PC-9 (cell line): ENCODE data around the gene SEZ6L.

ENCODE experiments used
- EZH2 ChIP-seq: fragments of 200-600 bp; sonication (generic); IDR thresholded peaks from 2 replicates; pipeline ENCODE4 v1.8.0; 2017; ENCODE audit warnings: antibody characterized with exemption, low read depth
- TF ChIP-seq, protein P1 (sequence below): fragments of 200-600 bp; sonication (generic); conservative IDR thresholded peaks from 2 replicates; pipeline ENCODE4 v1.6.1; 2017; ENCODE audit warnings: mixed run types, antibody characterized with exemption, mild to moderate bottlenecking, moderate library complexity

- TF ChIP-seq, protein P1, sequence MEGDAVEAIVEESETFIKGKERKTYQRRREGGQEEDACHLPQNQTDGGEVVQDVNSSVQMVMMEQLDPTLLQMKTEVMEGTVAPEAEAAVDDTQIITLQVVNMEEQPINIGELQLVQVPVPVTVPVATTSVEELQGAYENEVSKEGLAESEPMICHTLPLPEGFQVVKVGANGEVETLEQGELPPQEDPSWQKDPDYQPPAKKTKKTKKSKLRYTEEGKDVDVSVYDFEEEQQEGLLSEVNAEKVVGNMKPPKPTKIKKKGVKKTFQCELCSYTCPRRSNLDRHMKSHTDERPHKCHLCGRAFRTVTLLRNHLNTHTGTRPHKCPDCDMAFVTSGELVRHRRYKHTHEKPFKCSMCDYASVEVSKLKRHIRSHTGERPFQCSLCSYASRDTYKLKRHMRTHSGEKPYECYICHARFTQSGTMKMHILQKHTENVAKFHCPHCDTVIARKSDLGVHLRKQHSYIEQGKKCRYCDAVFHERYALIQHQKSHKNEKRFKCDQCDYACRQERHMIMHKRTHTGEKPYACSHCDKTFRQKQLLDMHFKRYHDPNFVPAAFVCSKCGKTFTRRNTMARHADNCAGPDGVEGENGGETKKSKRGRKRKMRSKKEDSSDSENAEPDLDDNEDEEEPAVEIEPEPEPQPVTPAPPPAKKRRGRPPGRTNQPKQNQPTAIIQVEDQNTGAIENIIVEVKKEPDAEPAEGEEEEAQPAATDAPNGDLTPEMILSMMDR, result no peak
- no peak for TF ChIP-seq EZH2
Measured at GRCh38 chr22:26241361-26241760, 72.1 kb downstream of the SEZ6L start.
